SKM-1 treated with dmso at 0.1 percent for 144 hours (cell line): ENCODE data around the gene PRSS36.
"Not testable (repeated sequence)": the region's sequence is repeated elsewhere in the genome, so short reads cannot be mapped to it uniquely, and the experiment has no call there.

Experiments
- DNase-seq: peaks from one replicate; lab custom pipeline; 2025; ENCODE audit not compliant: unreplicated experiment; lab: John Stamatoyannopoulos, UW

Gene PRSS36

GRCh38 chr16:31142109-31143010 lies 7.5 kb downstream of the PRSS36 start:
- peak; percentile 97 for DNase-seq

GRCh38 chr16:31141489-31142108 lies 8.3 kb downstream of the PRSS36 start:
- no peak for DNase-seq

- DNase-seq = not testable (repeated sequence)
These were observed 8.8 kb downstream of the PRSS36 start for GRCh38 chr16:31141071-31141469.

GRCh38 chr16:31138621-31139578 lies 11.0 kb downstream of the PRSS36 start:
- no peak for DNase-seq

GRCh38 chr16:31136822-31137499 lies 12.9 kb downstream of the PRSS36 start:
- DNase-seq = not testable (repeated sequence)

- no peak for DNase-seq
These were observed 13.6 kb downstream of the PRSS36 start for GRCh38 chr16:31136287-31136662.

- DNase-seq = no peak
These were observed 14.2 kb downstream of the PRSS36 start, which contains the start of gene PRSS8 for GRCh38 chr16:31135535-31136286. Gene PRSS8 (minus strand): TSS chr16:31135727. CDS start chr16:31135498, 229 bp downstream.

GRCh38 chr16:31134625-31135534 lies 15.0 kb downstream of the PRSS36 start:
- peak; percentile 75 for DNase-seq

GRCh38 chr16:31134091-31134571 lies 15.7 kb downstream of the PRSS36 start:
- no peak for DNase-seq

GRCh38 chr16:31133046-31133501 lies 16.8 kb downstream of the PRSS36 start:
- no peak for DNase-seq

- DNase-seq = no peak
These were observed 17.4 kb downstream of the PRSS36 start for GRCh38 chr16:31132303-31132979.

GRCh38 chr16:31131841-31132271 lies 18.0 kb downstream of the PRSS36 start:
- no peak for DNase-seq

- no peak for DNase-seq
These were observed 18.4 kb downstream of the PRSS36 start for GRCh38 chr16:31131416-31131815.

- DNase-seq = no peak
These were observed 19.0 kb downstream of the PRSS36 start for GRCh38 chr16:31130899-31131298.

- DNase-seq = peak; percentile 64
These were observed 19.5 kb downstream of the PRSS36 start for GRCh38 chr16:31130336-31130891.

- no peak for DNase-seq
These were observed 20.1 kb downstream of the PRSS36 start for GRCh38 chr16:31129568-31130335.
